Endodermal cell (in vitro differentiated cells): Measurements from ENCODE around the gene WNT10A. TPM values are rescaled to one million over a fixed set of nuclear protein-coding genes. Genes with fewer than 3 reads are reported as not detected.

Source experiments
- DNase-seq: peaks from one replicate; pipeline ENCODE4 v3.0.0-alpha.2; 2017
- H3K27ac ChIP-seq: 2 replicates; pipeline ENCODE4 v1.5.1; 2013; ENCODE audit warnings: mild to moderate bottlenecking, low read depth, low read length, moderate library complexity
- H3K27me3 ChIP-seq: 2 replicates; pipeline ENCODE4 v1.6.1; 2013; ENCODE audit warnings: mild to moderate bottlenecking, low read length, moderate library complexity; ENCODE audit not compliant: insufficient read depth, control insufficient read depth, poor library complexity, severe bottlenecking
- H3K36me3 ChIP-seq: 2 replicates; pipeline ENCODE4 v1.7.0; 2013; ENCODE audit warnings: mild to moderate bottlenecking, low read length, moderate library complexity; ENCODE audit not compliant: control insufficient read depth, insufficient read depth
- H3K4me1 ChIP-seq: one replicate; pipeline ENCODE4 v1.7.0; 2013; ENCODE audit warnings: low read length; ENCODE audit not compliant: control insufficient read depth, insufficient read depth
- H3K4me3 ChIP-seq: 2 replicates; pipeline ENCODE4 v1.5.1; 2013; ENCODE audit warnings: mild to moderate bottlenecking, low read length, moderate library complexity
- H3K9ac ChIP-seq: 2 replicates; pipeline ENCODE4 v1.6.1; 2013; ENCODE audit warnings: mild to moderate bottlenecking, low read length, moderate library complexity; ENCODE audit not compliant: poor library complexity, severe bottlenecking; ENCODE audit errors: extremely low read depth
- H3K9me3 ChIP-seq: 2 replicates; pipeline ENCODE4 v1.6.1; 2013; ENCODE audit warnings: mild to moderate bottlenecking, low read length, moderate library complexity; ENCODE audit not compliant: control insufficient read depth
- H3K27ac Mint-ChIP-seq: 2 replicates; pipeline ENCODE4 v1.8.0; 2020; ENCODE audit warnings: mixed read lengths
- H3K27me3 Mint-ChIP-seq: 2 replicates; pipeline ENCODE4 v1.8.0; 2021; ENCODE audit warnings: mild to moderate bottlenecking, mixed read lengths; ENCODE audit not compliant: insufficient read depth
- H3K36me3 Mint-ChIP-seq: 2 replicates; pipeline ENCODE4 v1.8.0; 2020; ENCODE audit warnings: low read depth, mixed read lengths
- H3K4me1 Mint-ChIP-seq: 2 replicates; pipeline ENCODE4 v1.8.0; 2020; ENCODE audit warnings: mixed read lengths
- H3K4me3 Mint-ChIP-seq: 2 replicates; pipeline ENCODE4 v1.8.0; 2020; ENCODE audit warnings: mild to moderate bottlenecking, moderate library complexity, mixed read lengths
- H3K9me3 Mint-ChIP-seq: 2 replicates; pipeline ENCODE4 v1.8.0; 2020; ENCODE audit warnings: mild to moderate bottlenecking, mixed read lengths
- WGBS, 2 experiments: methylation state at CpG; one replicate each; pipeline versions ENCODE4 v1.1.5 to v1.1.7; 2013; ENCODE audit warnings: missing lambda C conversion rate in 2 of 2, mixed read lengths in 1 of 2; ENCODE audit not compliant: insufficient coverage in 1 of 2, insufficient read length in 1 of 2; 5-methylcytosine and 5-hydroxymethylcytosine counted together
- total RNA-seq, 2 donors: library from RNA; stranded (reverse); fragmentation: NEBNext Ultra II Directional in 1 of 2; extraction: Animal tissue kit (Norgen Biotek cat#: 25700) in 1 of 2; gene quantifications; 2 replicates in 1 of 2; 3 replicates in 1 of 2; pipeline ENCODE4 v1.2.1, GENCODE V29; 2021
- TF ChIP-seq, protein P1 (sequence below): fragments of 200-600 bp; sonication (generic); conservative IDR thresholded peaks from 2 replicates; pipeline ENCODE4 v1.5.0; 2021; ENCODE audit warnings: antibody characterized with exemption, mild to moderate bottlenecking

WNT10A gene
- total RNA-seq, 2 donors from 2014 or later, result not detected

DNA sequence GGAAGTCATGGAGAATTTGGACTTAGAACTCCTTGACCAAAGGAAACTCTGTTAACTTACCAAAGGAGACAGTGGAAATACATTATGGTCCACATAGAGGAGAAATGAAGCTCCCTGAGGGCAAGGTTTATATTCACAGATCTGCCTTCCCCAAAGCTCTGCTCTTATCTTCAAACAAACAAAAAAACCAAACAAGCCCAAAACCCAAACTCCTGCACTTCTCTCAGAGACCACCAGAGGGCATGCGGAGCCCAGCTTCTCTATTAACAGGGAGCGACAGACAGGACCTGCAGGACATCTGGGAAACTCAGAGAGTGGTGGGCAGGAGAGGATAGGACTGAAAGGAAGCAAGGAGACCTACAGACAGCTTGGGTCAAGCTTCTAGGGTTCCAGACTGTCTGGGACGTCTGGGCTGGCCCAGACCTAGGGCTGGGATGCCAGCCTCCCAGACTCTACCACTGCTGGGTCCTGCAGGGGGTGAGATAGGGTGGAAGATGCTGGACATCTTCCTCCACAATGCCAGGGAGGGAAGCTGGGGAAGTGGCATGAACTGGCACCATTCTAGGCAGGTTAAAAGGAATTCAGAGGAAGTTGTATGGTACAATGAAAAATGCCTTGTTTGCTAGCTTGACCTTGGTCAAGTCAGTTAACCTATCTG is 4.0 kb upstream of the WNT10A start:
- Histone ChIP-seq H3K9ac (no peak overlapping the region), H3K36me3 (no peaks in the 10 kb centered on the region), H3K27me3 (peaks cover 98% of the 10 kb centered on the region), H3K4me1 (no peaks in the 10 kb centered on the region), H3K4me3 (no peak overlapping the region), H3K27ac (no peak overlapping the region), H3K9me3 (peaks cover 10% of the 10 kb centered on the region)
- H3K9me3 Mint-ChIP-seq, result peaks cover 3% of the 10 kb centered on the region
- WGBS, 2 experiments, result 0 to 2% methylated on average over 1 to 3 of the region's 3 CpGs
- TF ChIP-seq, protein P1, sequence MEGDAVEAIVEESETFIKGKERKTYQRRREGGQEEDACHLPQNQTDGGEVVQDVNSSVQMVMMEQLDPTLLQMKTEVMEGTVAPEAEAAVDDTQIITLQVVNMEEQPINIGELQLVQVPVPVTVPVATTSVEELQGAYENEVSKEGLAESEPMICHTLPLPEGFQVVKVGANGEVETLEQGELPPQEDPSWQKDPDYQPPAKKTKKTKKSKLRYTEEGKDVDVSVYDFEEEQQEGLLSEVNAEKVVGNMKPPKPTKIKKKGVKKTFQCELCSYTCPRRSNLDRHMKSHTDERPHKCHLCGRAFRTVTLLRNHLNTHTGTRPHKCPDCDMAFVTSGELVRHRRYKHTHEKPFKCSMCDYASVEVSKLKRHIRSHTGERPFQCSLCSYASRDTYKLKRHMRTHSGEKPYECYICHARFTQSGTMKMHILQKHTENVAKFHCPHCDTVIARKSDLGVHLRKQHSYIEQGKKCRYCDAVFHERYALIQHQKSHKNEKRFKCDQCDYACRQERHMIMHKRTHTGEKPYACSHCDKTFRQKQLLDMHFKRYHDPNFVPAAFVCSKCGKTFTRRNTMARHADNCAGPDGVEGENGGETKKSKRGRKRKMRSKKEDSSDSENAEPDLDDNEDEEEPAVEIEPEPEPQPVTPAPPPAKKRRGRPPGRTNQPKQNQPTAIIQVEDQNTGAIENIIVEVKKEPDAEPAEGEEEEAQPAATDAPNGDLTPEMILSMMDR, result peak; percentile 90
- H3K27ac Mint-ChIP-seq, result no peak overlapping the region
- H3K36me3 Mint-ChIP-seq, result no peaks in the 10 kb centered on the region
- peaks cover 98% of the 10 kb centered on the region for H3K27me3 Mint-ChIP-seq
- no peak overlapping the region for H3K4me3 Mint-ChIP-seq
- peaks cover 11% of the 10 kb centered on the region for H3K4me1 Mint-ChIP-seq
- peak; percentile 96 for DNase-seq

DNA sequence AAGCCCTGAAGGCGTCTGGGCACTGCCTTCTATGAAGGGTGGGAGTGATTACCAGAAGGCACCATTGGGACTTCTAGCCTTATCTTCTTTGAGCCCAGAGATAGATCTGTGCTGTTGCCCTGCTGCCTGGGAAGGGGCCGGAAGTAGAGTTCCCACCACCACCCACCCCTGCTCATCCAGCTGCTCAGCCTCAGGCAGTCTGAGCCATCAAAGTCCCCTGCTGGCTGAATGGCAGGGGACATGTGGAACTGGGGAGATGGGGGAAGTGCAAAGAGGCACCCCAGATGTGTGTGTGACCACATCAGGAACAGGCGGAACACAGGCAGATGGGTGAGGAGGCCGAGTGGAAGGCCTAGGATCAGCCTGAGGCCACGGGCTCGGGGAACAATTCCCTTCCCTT is 3.3 kb upstream of the WNT10A start:
- TF ChIP-seq, protein P1, result no peak
- no peak overlapping the region for H3K27ac Mint-ChIP-seq
- no peaks in the 10 kb centered on the region for H3K36me3 Mint-ChIP-seq
- DNase-seq, result peak; percentile 41
- peaks cover 10% of the 10 kb centered on the region for H3K9me3 ChIP-seq
- H3K9me3 Mint-ChIP-seq, result peaks cover 3% of the 10 kb centered on the region
- no peaks in the 10 kb centered on the region for H3K4me1 ChIP-seq
- H3K27me3 ChIP-seq, result peaks cover 98% of the 10 kb centered on the region
- H3K4me3 ChIP-seq, result no peak overlapping the region
- WGBS, 2 experiments, result 67 to 81% methylated on average over 1 to 6 of the region's 6 CpGs
- no peak overlapping the region for H3K27ac ChIP-seq
- H3K4me1 Mint-ChIP-seq, result peaks cover 11% of the 10 kb centered on the region
- peaks cover 98% of the 10 kb centered on the region for H3K27me3 Mint-ChIP-seq
- no peaks in the 10 kb centered on the region for H3K36me3 ChIP-seq
- no peak overlapping the region for H3K9ac ChIP-seq
- H3K4me3 Mint-ChIP-seq, result no peak overlapping the region

GRCh38 chr2:218877891-218878290 is 2.8 kb upstream of the WNT10A start:
- Mint-ChIP-seq H3K4me1 (peaks cover 10% of the 10 kb centered on the region), H3K36me3 (no peaks in the 10 kb centered on the region), H3K27ac (no peak overlapping the region), H3K27me3 (peaks cover 98% of the 10 kb centered on the region), H3K4me3 (no peak overlapping the region), H3K9me3 (peaks cover 3% of the 10 kb centered on the region)
- 40 to 51% methylated on average over 1 to 5 of the region's 5 CpGs for WGBS, 2 experiments
- DNase-seq, result peak; percentile 61
- no peak overlapping the region for H3K9ac ChIP-seq
- TF ChIP-seq, protein P1, result no peak
- peaks cover 10% of the 10 kb centered on the region for H3K9me3 ChIP-seq
- H3K4me1 ChIP-seq, result no peaks in the 10 kb centered on the region
- H3K27me3 ChIP-seq, result peaks cover 98% of the 10 kb centered on the region
- H3K27ac ChIP-seq, result no peak overlapping the region
- no peak overlapping the region for H3K4me3 ChIP-seq
- H3K36me3 ChIP-seq, result no peaks in the 10 kb centered on the region
